Smooth muscle cell (in vitro differentiated cells): ENCODE data around the gene FAM168A. TPM values are rescaled to one million over a fixed set of nuclear protein-coding genes. Genes with fewer than 3 reads are reported as not detected.
A peak's percentile ranks its signal among the peaks of the same experiment; 100 is the strongest.
"Not testable (repeated sequence)": the region's sequence is repeated elsewhere in the genome, so short reads cannot be mapped to it uniquely, and the experiment has no call there.

Experiments
- DNase-seq: peaks from one replicate; lab custom pipeline; 2025; ENCODE audit not compliant: unreplicated experiment; lab: John Stamatoyannopoulos, UW
- H2AFZ ChIP-seq: fragments of 200-600 bp; sonication (generic); 2 replicates; pipeline ENCODE4 v1.6.0; 2016; ENCODE audit warnings: antibody characterized with exemption, low read depth, mild to moderate bottlenecking
- H3F3A ChIP-seq: fragments of 200-600 bp; sonication (generic); 2 replicates; pipeline ENCODE4 v1.6.0; 2017; ENCODE audit warnings: antibody characterized with exemption, low read depth
- H3K27ac ChIP-seq: fragments of 200-600 bp; sonication (generic); 2 replicates; pipeline ENCODE4 v1.5.1; 2016; ENCODE audit warnings: low read depth, mild to moderate bottlenecking
- H3K27me3 ChIP-seq: fragments of 200-600 bp; sonication (generic); 2 replicates; pipeline ENCODE4 v1.6.1; 2016; ENCODE audit warnings: low read depth, mild to moderate bottlenecking
- H3K36me3 ChIP-seq: fragments of 200-600 bp; sonication (generic); 2 replicates; pipeline ENCODE4 v1.5.1; 2016; ENCODE audit warnings: low read depth
- H3K4me1 ChIP-seq: fragments of 200-600 bp; sonication (generic); 2 replicates; pipeline ENCODE4 v1.5.1; 2016; ENCODE audit warnings: low read depth
- H3K4me2 ChIP-seq: fragments of 200-600 bp; sonication (generic); 2 replicates; pipeline ENCODE4 v1.6.0; 2016; ENCODE audit warnings: mild to moderate bottlenecking
- H3K4me3 ChIP-seq: fragments of 200-600 bp; sonication (generic); 2 replicates; pipeline ENCODE4 v1.5.1; 2016; ENCODE audit warnings: mild to moderate bottlenecking
- H3K79me2 ChIP-seq: fragments of 200-600 bp; sonication (generic); 2 replicates; pipeline ENCODE4 v1.6.0; 2016; ENCODE audit warnings: low read depth, mild to moderate bottlenecking
- H3K9ac ChIP-seq: fragments of 200-600 bp; sonication (generic); 2 replicates; pipeline ENCODE4 v1.6.0; 2016; ENCODE audit warnings: low read depth
- H3K9me3 ChIP-seq: fragments of 200-600 bp; sonication (generic); replicated peaks from 2 replicates; pipeline ENCODE4 v1.5.1; 2016; ENCODE audit warnings: low read depth
- H4K20me1 ChIP-seq: fragments of 200-600 bp; sonication (generic); 2 replicates; pipeline ENCODE4 v1.6.0; 2016; ENCODE audit warnings: low read depth
- CTCF ChIP-seq: fragments of 200-600 bp; sonication (generic); IDR thresholded peaks from 2 replicates; pipeline ENCODE4 v1.5.1; 2017; ENCODE audit warnings: borderline replicate concordance, mild to moderate bottlenecking, antibody characterized with exemption; ENCODE audit not compliant: insufficient read depth, poor library complexity, severe bottlenecking
- WGBS: methylation state at CpG from one replicate; pipeline ENCODE4 v1.1.7; 2016; ENCODE audit warnings: low lambda C conversion rate; 5-methylcytosine and 5-hydroxymethylcytosine counted together
- polyA plus RNA-seq: library from polyadenylated mRNA; unstranded; fragments of >200 nt; fragmentation: Nextera tagmentation; extraction: Ambion mirVana; gene quantifications from 2 replicates; pipeline ENCODE4 v1.2.1, GENCODE V29; 2016
- total RNA-seq: library from RNA; depleted of rRNA; stranded (reverse); fragments of >200 nt; gene quantifications from 2 replicates; pipeline ENCODE4 v1.2.3, GENCODE V29; 2014

Gene FAM168A
- total and polyA plus RNA-seq, 2 experiments from 2014 or later, result 10.8 to 32.5 TPM

- Histone ChIP-seq H3K9ac (no peak overlapping the region), H3K27ac (no peak overlapping the region), H3K4me2 (no peak overlapping the region), H3K4me1 (no peaks in the 10 kb centered on the region), H3K9me3 (no peaks in the 10 kb centered on the region), H3K79me2 (peaks cover 41% of the 10 kb centered on the region), H3F3A (no peaks in the 10 kb centered on the region), H3K4me3 (no peak overlapping the region), H3K27me3 (no peaks in the 10 kb centered on the region), H4K20me1 (peaks cover 59% of the 10 kb centered on the region), H3K36me3 (no peaks in the 10 kb centered on the region), H2AFZ (no peak overlapping the region)
- no peak for TF ChIP-seq CTCF
- no peak for DNase-seq
- WGBS, result 95% methylated on average over 1 of the region's 1 CpG
Observed at GRCh38 chr11:73473252-73473651, 124.7 kb downstream of the FAM168A start.

- not testable (repeated sequence) for H3K9me3 ChIP-seq, H3K27ac ChIP-seq, H3F3A ChIP-seq, H3K4me2 ChIP-seq, H2AFZ ChIP-seq, H3K36me3 ChIP-seq, H3K9ac ChIP-seq, DNase-seq, H3K27me3 ChIP-seq, H3K4me3 ChIP-seq
- H3K4me1 ChIP-seq, result peaks cover 16% of the 10 kb centered on the region
- 94% methylated on average over 13 of the region's 13 CpGs for WGBS
- H3K79me2 ChIP-seq, result peaks cover 16% of the 10 kb centered on the region
- peaks cover 58% of the 10 kb centered on the region for H4K20me1 ChIP-seq
Observed at GRCh38 chr11:73470036-73470612, 127.8 kb downstream of the FAM168A start.

GRCh38 chr11:73469401-73469800 is 128.5 kb downstream of the FAM168A start:
- peaks cover 55% of the 10 kb centered on the region for H4K20me1 ChIP-seq
- no peaks in the 10 kb centered on the region for H3K36me3 ChIP-seq
- no peaks in the 10 kb centered on the region for H3K27me3 ChIP-seq
- no peak overlapping the region for H3K4me3 ChIP-seq
- H3K4me1 ChIP-seq, result peaks cover 18% of the 10 kb centered on the region
- H3K9ac ChIP-seq, result no peak overlapping the region
- DNase-seq, result no peak
- H3K4me2 ChIP-seq, result no peak overlapping the region
- no peak overlapping the region for H3K27ac ChIP-seq
- H3K79me2 ChIP-seq, result peaks cover 10% of the 10 kb centered on the region
- H3F3A ChIP-seq, result peaks cover 7% of the 10 kb centered on the region
- no peak for TF ChIP-seq CTCF
- WGBS, result 95% methylated on average over 3 of the region's 3 CpGs
- H2AFZ ChIP-seq, result no peak overlapping the region
- H3K9me3 ChIP-seq, result no peaks in the 10 kb centered on the region

- Histone ChIP-seq H3K79me2 (peaks cover 7% of the 10 kb centered on the region), H3K27me3 (no peaks in the 10 kb centered on the region), H3K36me3 (no peaks in the 10 kb centered on the region), H4K20me1 (peaks cover 49% of the 10 kb centered on the region), H3K4me3 (no peak overlapping the region), H3K4me2 (no peak overlapping the region), H3K9me3 (no peaks in the 10 kb centered on the region), H3K27ac (peak overlapping the region; percentile 2), H3K4me1 (peaks cover 24% of the 10 kb centered on the region), H3F3A (peaks cover 7% of the 10 kb centered on the region), H3K9ac (no peak overlapping the region), H2AFZ (no peak overlapping the region)
- no peak for DNase-seq
- 78% methylated on average over 3 of the region's 3 CpGs for WGBS
- no peak for TF ChIP-seq CTCF
Observed at GRCh38 chr11:73468590-73469161, 129.2 kb downstream of the FAM168A start.
